ENCODE data around the gene CLEC4M. TPM values are rescaled to one million over a fixed set of nuclear protein-coding genes. Genes with fewer than 3 reads are reported as not detected.

Gene CLEC4M
- total RNA-seq, 1 experiment from 2014 or later, result not detected

DNA sequence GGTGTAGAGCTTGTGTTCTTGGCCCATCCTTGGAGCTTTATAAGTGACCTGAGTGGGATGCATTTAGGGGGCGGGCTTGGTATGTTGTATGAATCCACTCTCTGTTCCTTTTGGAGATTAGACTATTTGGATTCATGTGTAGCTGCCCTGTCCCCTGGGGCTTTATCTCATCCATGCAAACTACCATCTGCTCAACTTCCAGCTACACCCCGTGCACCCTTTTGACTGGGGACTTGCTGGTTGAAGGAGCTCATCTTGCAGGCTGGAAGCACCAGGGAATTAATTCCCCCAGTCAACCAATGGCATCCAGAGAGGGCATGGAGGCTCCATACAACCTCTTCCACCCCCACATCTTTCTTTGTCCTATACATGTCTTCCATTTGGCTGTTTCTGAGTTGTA, 6.1 kb downstream of the CLEC4M start:
- Histone ChIP-seq H3K4me2 (ENCODE audit: insufficient read depth, insufficient read length, low read length) (no peak overlapping the region), H3T11ph (ENCODE audit: low read length) (no peak overlapping the region), H4K5ac (ENCODE audit: insufficient read length, low read depth, low read length) (no peak overlapping the region), H4K8ac (replicated peaks; ENCODE audit: insufficient read length, low read depth, low read length) (no peak overlapping the region), H3K79me1 (ENCODE audit: insufficient read depth, low read depth, low read length, poor library complexity, severe bottlenecking) (no peaks in the 10 kb centered on the region), H3K23me2 (ENCODE audit: insufficient read length, low read depth, low read length, poor library complexity, severe bottlenecking) (no peaks in the 10 kb centered on the region), H3K27me3 (ENCODE audit: insufficient read depth, low read length) (no peaks in the 10 kb centered on the region), H3K56ac (ENCODE audit: insufficient read length, low read depth, low read length) (no peak overlapping the region), H3K14ac (ENCODE audit: insufficient read depth, low read length) (no peak overlapping the region), H2BK20ac (ENCODE audit: low read depth, low read length, poor library complexity, severe bottlenecking) (no peak overlapping the region), H2AK5ac (ENCODE audit: insufficient read length, low read length) (no peak overlapping the region), H3K27ac (ENCODE audit: insufficient read length, low read depth, low read length) (no peak overlapping the region), H3K4ac (ENCODE audit: low read depth, low read length) (no peak overlapping the region), H2BK12ac (ENCODE audit: insufficient read length, low read depth, low read length) (no peak overlapping the region), H2BK5ac (ENCODE audit: insufficient read length, low read length) (no peak overlapping the region), H3K9ac (ENCODE audit: extremely low read depth, insufficient read length, low read length) (no peak overlapping the region), H3K79me2 (ENCODE audit: insufficient read depth, low read length) (no peaks in the 10 kb centered on the region), H3K4me1 (ENCODE audit: insufficient read depth, low read length) (no peaks in the 10 kb centered on the region), H4K20me1 (ENCODE audit: control insufficient read depth, insufficient read depth, insufficient read length) (no peaks in the 10 kb centered on the region), H4K91ac (ENCODE audit: insufficient read length, low read depth, low read length) (no peak overlapping the region), H2BK120ac (ENCODE audit: low read depth, low read length, poor library complexity, severe bottlenecking) (no peak overlapping the region), H3K18ac (ENCODE audit: insufficient read length, low read depth, low read length) (no peak overlapping the region), H3K9me3 (ENCODE audit: control insufficient read depth, low read depth, low read length) (no peaks in the 10 kb centered on the region), H2BK15ac (ENCODE audit: low read depth, low read length) (no peak overlapping the region), H2AFZ (ENCODE audit: low read length) (no peak overlapping the region), H3K23ac (ENCODE audit: insufficient read length, low read depth, low read length) (no peak overlapping the region)
- Mint-ChIP-seq H3K27me3 (ENCODE audit: low read depth) (peaks cover 38% of the 10 kb centered on the region), H3K4me3 (no peak overlapping the region), H3K4me1 (peaks cover 3 to 7% of the 10 kb centered on the region in 2 experiments), H3K36me3 (ENCODE audit: insufficient read depth in 1 of 3, low read depth in 3 of 3) (no peaks in the 10 kb centered on the region), H3K27ac (no peak overlapping the region), H3K9me3 (no peaks in the 10 kb centered on the region; a peak in 1 of 5 replicates)
- no peak for DNase-seq
- WGBS (ENCODE audit: extremely low coverage, insufficient read length, low lambda C conversion rate), result no CpG with 5 or more reads among the region's 2 CpGs
- TF ChIP-seq CTCF (conservative IDR thresholded peaks at IDR 0.05), result no peak

Data from H9 (cell line).